HepG2 (cell line): ENCODE results near the gene OGFOD3. TPM values are rescaled to one million over a fixed set of nuclear protein-coding genes. Genes with fewer than 3 reads are reported as not detected.

Experiments
- ATAC-seq: fragments of 200-7000 bp; cut with Tn5 transposase; 3 replicates; pipeline ENCODE4 v1.9.1; 2020; ENCODE audit warnings: mild to moderate bottlenecking, moderate library complexity
- BruUV-seq: library from RNA; stranded (reverse); fragments of 400-500 nt; replicated peaks from 2 replicates; lab custom pipeline; 2021; lab: Mats Ljungman, UMichigan
- CTCF ChIA-PET: fragments of 300-600 bp; formaldehyde crosslinking; extraction: SDS; loops from one replicate; lab custom pipeline; 2021; ENCODE audit warnings: low total read pairs, inconsistent platforms, low intra/inter-chr PET ratio; lab: Yijun Ruan, JAX
- POLR2A ChIA-PET: fragments of 350-600 bp; sonication (Branson Sonifier 250); formaldehyde crosslinking; loops from one replicate; lab custom pipeline; 2020; ENCODE audit warnings: antibody characterized with exemption, inconsistent platforms; lab: Yijun Ruan, JAX
- DNase-seq: peaks from one replicate; pipeline ENCODE4 v3.0.0-alpha.2; 2015; ENCODE audit warnings: low spot score
- FAIRE-seq: peaks from 3 replicates; lab custom pipeline; 2011; peaks lifted over from hg19 to GRCh38; lab: Jason Lieb, UNC
- H2AFZ ChIP-seq: one replicate; pipeline ENCODE4 v1.6.1; 2011; ENCODE audit warnings: low read length, inconsistent platforms
- H3K27ac ChIP-seq: fragments of 300-600 bp; 3 replicates; pipeline ENCODE4 v1.8.0; 2011; ENCODE audit warnings: mixed run types, mild to moderate bottlenecking, mixed read lengths, low read length, inconsistent platforms; ENCODE audit not compliant: insufficient read depth; ENCODE audit errors: extremely low read length
- H3K27me3 ChIP-seq, 2 experiments: fragments of 200-600 bp in 1 of 2; 2 replicates in 1 of 2; 3 replicates in 1 of 2; pipeline versions ENCODE4 v1.6.0 to v1.8.0; 2011; ENCODE audit warnings: low read length in 2 of 2, mild to moderate bottlenecking in 2 of 2, moderate library complexity in 2 of 2, inconsistent platforms in 1 of 2; ENCODE audit not compliant: insufficient read depth in 2 of 2, control insufficient read depth in 1 of 2
- H3K36me3 ChIP-seq, 2 experiments: fragments of 200-600 bp in 1 of 2; replicated peaks in 1 of 2; 2 replicates in 1 of 2; 3 replicates in 1 of 2; pipeline versions ENCODE4 v1.5.1 to v1.8.0; 2011; ENCODE audit warnings: low read length in 2 of 2, inconsistent platforms in 1 of 2; ENCODE audit not compliant: insufficient read depth in 2 of 2, control insufficient read depth in 1 of 2
- H3K4me1 ChIP-seq: 2 replicates; pipeline ENCODE4 v1.5.1; 2012; ENCODE audit warnings: low read length, inconsistent platforms; ENCODE audit not compliant: insufficient read depth
- H3K4me2 ChIP-seq: 2 replicates; pipeline ENCODE4 v1.6.0; 2011; ENCODE audit warnings: low read depth, low read length, inconsistent platforms
- H3K4me3 ChIP-seq, 3 experiments: fragments of 200-600 bp in 1 of 3; sonication (generic), shearing (Covaris generic) in 1 of 3; replicated peaks in 1 of 3; 2 replicates each; pipeline ENCODE4 v1.5.1; 2011 to 2016; ENCODE audit warnings: low read length in 3 of 3, inconsistent platforms in 2 of 3, low read depth in 2 of 3, mild to moderate bottlenecking in 2 of 3, control low read depth in 1 of 3, mixed read lengths in 1 of 3; ENCODE audit not compliant: insufficient read depth in 1 of 3
- H3K79me2 ChIP-seq: one replicate; pipeline ENCODE4 v1.6.1; 2011; ENCODE audit warnings: low read length, inconsistent platforms; ENCODE audit not compliant: insufficient read depth
- H3K9ac ChIP-seq: 2 replicates; pipeline ENCODE4 v1.6.0; 2011; ENCODE audit warnings: mild to moderate bottlenecking, low read depth, low read length, inconsistent platforms; ENCODE audit not compliant: insufficient read depth
- H3K9me3 ChIP-seq: 2 replicates; pipeline ENCODE4 v1.5.1; 2012; ENCODE audit warnings: mild to moderate bottlenecking, low read length
- H4K20me1 ChIP-seq: 2 replicates; pipeline ENCODE4 v1.6.0; 2011; ENCODE audit warnings: inconsistent platforms, mild to moderate bottlenecking, low read length, moderate library complexity; ENCODE audit not compliant: insufficient read depth
- KLF9 ChIP-seq: IDR thresholded peaks from 2 replicates; pipeline ENCODE4 v1.6.1; 2016; ENCODE audit warnings: low read depth
- MED1 ChIP-seq: sonication (generic); formaldehyde crosslinking; IDR thresholded peaks from 2 replicates; pipeline ENCODE4 v1.4.0; 2020; ENCODE audit warnings: missing genetic modification reagents
- ZNF343 ChIP-seq: sonication (generic); formaldehyde crosslinking; IDR thresholded peaks from 2 replicates; pipeline ENCODE4 v1.4.0; 2020; ENCODE audit warnings: mild to moderate bottlenecking, missing genetic modification reagents
- ZNF496 ChIP-seq: sonication (generic); formaldehyde crosslinking; IDR thresholded peaks from 2 replicates; pipeline ENCODE4 v1.8.1; 2023; ENCODE audit warnings: mild to moderate bottlenecking, moderate library complexity, missing genetic modification reagents; ENCODE audit not compliant: insufficient replicate concordance
- WGBS: methylation state at CpG from one replicate; pipeline ENCODE4 v1.1.6; 2017; ENCODE audit warnings: low lambda C conversion rate; 5-methylcytosine and 5-hydroxymethylcytosine counted together
- in situ Hi-C: cut with HindIII; loops from 2 replicates; pipeline ENCODE4 v1.10.0; 2017; ENCODE audit warnings: low pct_unique_long_range_greater_than_20kb; ENCODE audit not compliant: extremely low pct_ligation_motif_present
- intact Hi-C: fragments of 100-400 bp; cut with micrococcal nuclease; formaldehyde crosslinking; loops from one replicate; pipeline ENCODE4 v1.10.0; 2022; ENCODE audit not compliant: unreplicated experiment
- polyA plus RNA-seq, 8 experiments: library from polyadenylated mRNA; depleted of rRNA in 3 of 8; stranded (reverse) in 7 of 8; unstranded in 1 of 8; fragments of >200 nt; fragmentation: Illumina TruSeq in 4 of 8; extraction: Trizol in 4 of 8; gene quantifications; 2 replicates each; pipeline versions ENCODE4 v1.2.1 to v1.2.3, GENCODE V29; 2011 to 2016; ENCODE audit warnings: low read depth in 4 of 8, missing spikeins in 1 of 8, mixed read lengths in 1 of 8; ENCODE audit not compliant: insufficient read depth in 1 of 8
- total RNA-seq, 5 experiments: library from RNA; depleted of rRNA; stranded (reverse); fragments of >200 nt; fragmentation: Illumina TruSeq; extraction: Trizol; gene quantifications; 2 replicates each; pipeline ENCODE4 v1.2.3, GENCODE V29; 2016; ENCODE audit warnings: low read depth in 1 of 5
- TF ChIP-seq, protein P1 (sequence below): sonication (generic); formaldehyde crosslinking; IDR thresholded peaks from 2 replicates; pipeline ENCODE4 v1.5.1; 2020; ENCODE audit warnings: missing genetic modification reagents, mild to moderate bottlenecking, borderline replicate concordance
- TF ChIP-seq, protein P2 (sequence below): sonication (generic); formaldehyde crosslinking; IDR thresholded peaks from 2 replicates; pipeline ENCODE4 v1.5.0; 2020; ENCODE audit warnings: mild to moderate bottlenecking, missing genetic modification reagents
- TF ChIP-seq, protein P3 (sequence below): sonication (generic); formaldehyde crosslinking; IDR thresholded peaks from 2 replicates; pipeline ENCODE4 v1.8.0; 2022; ENCODE audit warnings: missing genetic modification reagents, mild to moderate bottlenecking, inconsistent platforms, borderline replicate concordance
- TF ChIP-seq, protein P4 (sequence below): sonication (generic); formaldehyde crosslinking; IDR thresholded peaks from 2 replicates; pipeline ENCODE4 v1.4.0; 2020; ENCODE audit warnings: missing genetic modification reagents, borderline replicate concordance
- TF ChIP-seq, protein P5 (sequence below): IDR thresholded peaks from 2 replicates; pipeline ENCODE4 v1.6.1; 2016; ENCODE audit warnings: low read depth, control low read depth

Gene OGFOD3
- total and polyA plus RNA-seq, 2 of the 13 experiments (the other 11 are each of a cell fraction or from before 2014, with no cell fraction given): 40.0 to 42.1 TPM

DNA sequence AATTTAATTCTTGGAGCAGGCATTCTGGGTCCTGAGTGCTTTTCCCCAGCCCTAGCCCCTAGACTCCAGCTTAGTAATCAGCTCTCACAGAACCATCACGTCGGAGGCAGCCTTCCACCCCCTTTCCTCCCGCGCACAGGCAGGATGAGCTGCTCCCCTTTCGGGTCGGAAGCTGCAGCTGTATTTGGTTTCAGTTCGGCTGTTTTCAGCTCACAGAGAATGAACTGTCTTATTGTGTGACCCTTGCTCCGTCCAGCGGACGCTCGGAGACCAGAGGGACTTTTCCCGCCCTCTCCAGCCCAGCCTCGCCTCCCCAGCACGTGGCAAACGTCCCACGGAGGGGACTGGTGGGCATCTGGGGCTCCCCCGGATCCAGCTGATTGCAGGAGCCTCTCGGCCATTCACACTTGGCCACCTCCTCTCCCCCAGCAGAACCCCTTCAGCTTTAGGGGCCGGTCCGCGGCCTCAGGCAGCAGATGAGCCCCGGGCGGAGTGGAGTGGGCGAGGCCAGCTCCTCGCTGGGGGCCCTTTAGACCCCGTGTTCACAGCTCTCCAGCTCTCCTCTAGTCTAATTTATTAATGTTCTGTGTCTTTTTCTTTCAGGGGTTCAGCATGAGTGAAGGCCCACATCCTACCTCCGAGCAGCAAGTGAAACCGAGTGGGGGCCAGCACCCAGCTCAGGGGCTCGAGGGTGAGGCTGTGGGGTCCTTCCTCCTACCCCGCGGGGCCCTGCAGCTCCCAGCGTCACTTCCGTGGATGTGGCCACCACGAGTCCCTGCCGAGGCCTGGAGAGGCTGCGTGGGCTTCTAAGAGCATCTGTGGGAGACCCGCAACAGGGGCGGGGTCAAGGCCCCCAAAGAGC, 47.7 kb downstream of the OGFOD3 start:
- no peaks in the 10 kb centered on the region for H3K9me3 ChIP-seq
- in situ Hi-C loops: no loop called here
- FAIRE-seq (peak; percentile 86), DNase-seq (no peak), ATAC-seq (peak; percentile 13; the same call in 2 of the 3 replicates)
- H3K27ac ChIP-seq: peak overlapping the region; percentile 47
- H3K4me2 ChIP-seq: peak overlapping the region; percentile 72
- peak overlapping the region; percentile 17 to 59 (median 39); a peak in 5 of 6 replicates for H3K4me3 ChIP-seq
- peaks cover 73% of the 10 kb centered on the region for H3K4me1 ChIP-seq
- CTCF ChIA-PET: no interaction called here
- H3K36me3 ChIP-seq: no peaks in the 10 kb centered on the region
- no peak overlapping the region for H2AFZ ChIP-seq
- POLR2A ChIA-PET: interaction anchor here (0.9 to 2.0 kb wide), 9 partner anchors 9 to 198 kb away, joined by 3 to 10 read pairs (median 3); no protein-coding TSS in a partner anchor
- WGBS: 59% methylated on average over 32 of the region's 38 CpGs
- no peaks in the 10 kb centered on the region for H3K79me2 ChIP-seq
- intact Hi-C loops: no loop called here
- H3K9ac ChIP-seq: peak overlapping the region; percentile 16; the same call in 1 of the 2 replicates
- H3K27me3 ChIP-seq: no peaks in the 10 kb centered on the region
- BruUV-seq: no TSS peak
- H4K20me1 ChIP-seq: no peaks in the 10 kb centered on the region
- TF ChIP-seq, protein P1, sequence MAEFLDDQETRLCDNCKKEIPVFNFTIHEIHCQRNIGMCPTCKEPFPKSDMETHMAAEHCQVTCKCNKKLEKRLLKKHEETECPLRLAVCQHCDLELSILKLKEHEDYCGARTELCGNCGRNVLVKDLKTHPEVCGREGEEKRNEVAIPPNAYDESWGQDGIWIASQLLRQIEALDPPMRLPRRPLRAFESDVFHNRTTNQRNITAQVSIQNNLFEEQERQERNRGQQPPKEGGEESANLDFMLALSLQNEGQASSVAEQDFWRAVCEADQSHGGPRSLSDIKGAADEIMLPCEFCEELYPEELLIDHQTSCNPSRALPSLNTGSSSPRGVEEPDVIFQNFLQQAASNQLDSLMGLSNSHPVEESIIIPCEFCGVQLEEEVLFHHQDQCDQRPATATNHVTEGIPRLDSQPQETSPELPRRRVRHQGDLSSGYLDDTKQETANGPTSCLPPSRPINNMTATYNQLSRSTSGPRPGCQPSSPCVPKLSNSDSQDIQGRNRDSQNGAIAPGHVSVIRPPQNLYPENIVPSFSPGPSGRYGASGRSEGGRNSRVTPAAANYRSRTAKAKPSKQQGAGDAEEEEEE (CRISPR knock-in tag): no peak
- peak; percentile 73 for TF ChIP-seq MED1 (CRISPR knock-in tag)
- TF ChIP-seq, protein P2, sequence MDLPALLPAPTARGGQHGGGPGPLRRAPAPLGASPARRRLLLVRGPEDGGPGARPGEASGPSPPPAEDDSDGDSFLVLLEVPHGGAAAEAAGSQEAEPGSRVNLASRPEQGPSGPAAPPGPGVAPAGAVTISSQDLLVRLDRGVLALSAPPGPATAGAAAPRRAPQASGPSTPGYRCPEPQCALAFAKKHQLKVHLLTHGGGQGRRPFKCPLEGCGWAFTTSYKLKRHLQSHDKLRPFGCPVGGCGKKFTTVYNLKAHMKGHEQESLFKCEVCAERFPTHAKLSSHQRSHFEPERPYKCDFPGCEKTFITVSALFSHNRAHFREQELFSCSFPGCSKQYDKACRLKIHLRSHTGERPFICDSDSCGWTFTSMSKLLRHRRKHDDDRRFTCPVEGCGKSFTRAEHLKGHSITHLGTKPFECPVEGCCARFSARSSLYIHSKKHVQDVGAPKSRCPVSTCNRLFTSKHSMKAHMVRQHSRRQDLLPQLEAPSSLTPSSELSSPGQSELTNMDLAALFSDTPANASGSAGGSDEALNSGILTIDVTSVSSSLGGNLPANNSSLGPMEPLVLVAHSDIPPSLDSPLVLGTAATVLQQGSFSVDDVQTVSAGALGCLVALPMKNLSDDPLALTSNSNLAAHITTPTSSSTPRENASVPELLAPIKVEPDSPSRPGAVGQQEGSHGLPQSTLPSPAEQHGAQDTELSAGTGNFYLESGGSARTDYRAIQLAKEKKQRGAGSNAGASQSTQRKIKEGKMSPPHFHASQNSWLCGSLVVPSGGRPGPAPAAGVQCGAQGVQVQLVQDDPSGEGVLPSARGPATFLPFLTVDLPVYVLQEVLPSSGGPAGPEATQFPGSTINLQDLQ (CRISPR knock-in tag): no peak
- TF ChIP-seq KLF9 (CRISPR knock-in tag): no peak
- TF ChIP-seq, protein P3, sequence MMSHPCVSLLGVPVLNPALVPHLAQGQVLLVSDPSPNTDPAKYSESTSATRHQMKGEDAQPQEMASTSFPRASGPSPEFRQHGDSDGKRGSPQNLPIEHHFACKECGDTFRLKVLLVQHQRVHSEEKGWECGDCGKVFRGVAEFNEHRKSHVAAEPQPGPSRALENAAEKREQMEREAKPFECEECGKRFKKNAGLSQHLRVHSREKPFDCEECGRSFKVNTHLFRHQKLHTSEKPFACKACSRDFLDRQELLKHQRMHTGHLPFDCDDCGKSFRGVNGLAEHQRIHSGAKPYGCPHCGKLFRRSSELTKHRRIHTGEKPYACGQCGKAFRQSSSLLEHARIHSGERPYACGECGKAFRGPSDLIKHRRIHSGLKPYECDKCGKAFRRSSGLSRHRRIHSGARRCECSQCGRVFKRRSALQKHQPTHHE (CRISPR knock-in tag): peak; percentile 96; the same call in 1 of the 2 replicates
- TF ChIP-seq ZNF496 (CRISPR knock-in tag): no peak
- TF ChIP-seq, protein P4, sequence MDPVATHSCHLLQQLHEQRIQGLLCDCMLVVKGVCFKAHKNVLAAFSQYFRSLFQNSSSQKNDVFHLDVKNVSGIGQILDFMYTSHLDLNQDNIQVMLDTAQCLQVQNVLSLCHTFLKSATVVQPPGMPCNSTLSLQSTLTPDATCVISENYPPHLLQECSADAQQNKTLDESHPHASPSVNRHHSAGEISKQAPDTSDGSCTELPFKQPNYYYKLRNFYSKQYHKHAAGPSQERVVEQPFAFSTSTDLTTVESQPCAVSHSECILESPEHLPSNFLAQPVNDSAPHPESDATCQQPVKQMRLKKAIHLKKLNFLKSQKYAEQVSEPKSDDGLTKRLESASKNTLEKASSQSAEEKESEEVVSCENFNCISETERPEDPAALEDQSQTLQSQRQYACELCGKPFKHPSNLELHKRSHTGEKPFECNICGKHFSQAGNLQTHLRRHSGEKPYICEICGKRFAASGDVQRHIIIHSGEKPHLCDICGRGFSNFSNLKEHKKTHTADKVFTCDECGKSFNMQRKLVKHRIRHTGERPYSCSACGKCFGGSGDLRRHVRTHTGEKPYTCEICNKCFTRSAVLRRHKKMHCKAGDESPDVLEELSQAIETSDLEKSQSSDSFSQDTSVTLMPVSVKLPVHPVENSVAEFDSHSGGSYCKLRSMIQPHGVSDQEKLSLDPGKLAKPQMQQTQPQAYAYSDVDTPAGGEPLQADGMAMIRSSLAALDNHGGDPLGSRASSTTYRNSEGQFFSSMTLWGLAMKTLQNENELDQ (CRISPR knock-in tag): no peak
- TF ChIP-seq ZNF343: peak; percentile 92; the same call in 1 of the 2 replicates
- TF ChIP-seq, protein P5, sequence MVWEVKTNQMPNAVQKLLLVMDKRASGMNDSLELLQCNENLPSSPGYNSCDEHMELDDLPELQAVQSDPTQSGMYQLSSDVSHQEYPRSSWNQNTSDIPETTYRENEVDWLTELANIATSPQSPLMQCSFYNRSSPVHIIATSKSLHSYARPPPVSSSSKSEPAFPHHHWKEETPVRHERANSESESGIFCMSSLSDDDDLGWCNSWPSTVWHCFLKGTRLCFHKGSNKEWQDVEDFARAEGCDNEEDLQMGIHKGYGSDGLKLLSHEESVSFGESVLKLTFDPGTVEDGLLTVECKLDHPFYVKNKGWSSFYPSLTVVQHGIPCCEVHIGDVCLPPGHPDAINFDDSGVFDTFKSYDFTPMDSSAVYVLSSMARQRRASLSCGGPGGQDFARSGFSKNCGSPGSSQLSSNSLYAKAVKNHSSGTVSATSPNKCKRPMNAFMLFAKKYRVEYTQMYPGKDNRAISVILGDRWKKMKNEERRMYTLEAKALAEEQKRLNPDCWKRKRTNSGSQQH (CRISPR knock-in tag): no peak
